HG02763 (cell line): ENCODE results near the gene KDM3B.
"Not testable (repeated sequence)": the region's sequence is repeated elsewhere in the genome, so short reads cannot be mapped to it uniquely, and the experiment has no call there.

Experiments used
- ATAC-seq: cut with Tn5 transposase; IDR thresholded peaks from one replicate; pipeline ENCODE4 v1.9.1; 2021; ENCODE audit warnings: mild to moderate bottlenecking, moderate library complexity; ENCODE audit not compliant: unreplicated experiment

Gene KDM3B

DNA sequence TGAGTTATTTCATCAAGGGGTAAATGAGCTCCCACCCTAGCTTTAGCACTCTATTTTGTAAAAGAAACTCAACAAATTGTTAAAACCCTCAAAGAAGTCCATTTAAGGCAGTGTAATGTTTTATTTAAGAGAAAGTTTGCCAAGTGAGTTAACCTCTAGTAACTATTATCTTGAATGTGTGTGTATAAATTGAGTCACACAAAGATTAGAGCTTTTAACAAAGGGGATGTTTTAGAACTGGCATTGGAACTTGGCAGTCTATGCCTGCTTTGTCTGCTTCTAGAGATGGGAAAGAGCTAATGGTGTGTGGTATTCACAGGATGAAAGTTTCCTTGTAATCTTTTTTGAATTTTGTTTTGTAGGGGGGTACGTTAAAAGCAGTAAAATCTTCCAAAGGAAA, 33.2 kb downstream of the KDM3B start:
- no peak for ATAC-seq

DNA sequence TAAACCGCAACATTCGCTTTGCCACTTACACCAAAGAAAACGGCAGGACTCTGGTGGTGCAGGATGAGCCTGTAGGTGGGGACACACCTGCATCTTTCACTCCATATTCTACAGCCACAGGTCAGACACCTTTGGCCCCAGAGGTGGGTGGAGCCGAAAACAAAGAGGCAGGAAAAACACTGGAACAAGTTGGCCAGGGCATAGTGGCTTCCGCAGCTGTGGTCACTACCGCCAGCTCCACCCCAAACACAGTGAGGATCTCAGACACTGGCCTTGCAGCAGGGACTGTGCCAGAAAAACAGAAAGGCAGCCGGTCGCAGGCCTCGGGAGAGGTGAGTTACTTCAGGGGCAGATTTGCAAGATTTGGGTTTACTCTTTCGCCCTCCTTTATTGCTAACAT, 33.8 kb downstream of the KDM3B start:
- no peak for ATAC-seq

DNA sequence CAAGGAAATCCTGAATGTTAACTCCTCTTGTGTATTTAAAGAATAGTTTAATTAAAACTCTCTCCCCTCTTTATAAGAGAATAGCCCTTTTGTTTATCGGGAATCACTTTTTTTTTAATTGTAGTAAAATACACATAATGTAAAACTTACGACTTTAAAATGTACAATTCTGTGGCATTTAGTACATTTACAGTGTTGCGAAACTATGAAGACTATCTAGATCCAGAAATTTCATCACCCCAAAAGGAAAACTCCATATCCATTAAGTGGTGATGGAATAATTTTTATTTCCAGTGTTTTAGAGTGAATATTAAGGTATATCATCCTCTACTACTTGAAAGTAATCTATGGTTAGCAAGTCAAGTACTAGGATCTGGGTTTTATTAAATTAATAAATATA, 36.8 kb downstream of the KDM3B start:
- ATAC-seq, result no peak

DNA sequence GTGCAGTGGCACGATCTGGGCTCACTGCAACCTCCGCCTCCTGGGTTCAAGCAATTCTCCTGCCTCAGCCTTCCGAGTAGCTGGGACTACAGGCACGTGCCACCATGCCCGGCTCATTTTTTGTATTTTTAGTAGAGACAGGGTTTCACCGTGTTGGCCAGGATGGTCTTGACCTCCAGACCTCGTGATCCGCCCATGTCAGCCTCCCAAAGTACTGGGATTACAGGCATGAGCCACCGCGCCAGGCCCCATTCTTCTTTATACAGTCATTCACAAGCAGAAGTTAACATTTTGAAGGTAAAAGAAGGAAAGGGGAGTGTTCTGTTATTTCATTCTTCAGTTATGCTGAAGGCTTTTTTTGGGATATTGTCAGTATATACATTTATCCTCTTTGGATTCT, 37.4 kb downstream of the KDM3B start:
- not testable (repeated sequence) for ATAC-seq

DNA sequence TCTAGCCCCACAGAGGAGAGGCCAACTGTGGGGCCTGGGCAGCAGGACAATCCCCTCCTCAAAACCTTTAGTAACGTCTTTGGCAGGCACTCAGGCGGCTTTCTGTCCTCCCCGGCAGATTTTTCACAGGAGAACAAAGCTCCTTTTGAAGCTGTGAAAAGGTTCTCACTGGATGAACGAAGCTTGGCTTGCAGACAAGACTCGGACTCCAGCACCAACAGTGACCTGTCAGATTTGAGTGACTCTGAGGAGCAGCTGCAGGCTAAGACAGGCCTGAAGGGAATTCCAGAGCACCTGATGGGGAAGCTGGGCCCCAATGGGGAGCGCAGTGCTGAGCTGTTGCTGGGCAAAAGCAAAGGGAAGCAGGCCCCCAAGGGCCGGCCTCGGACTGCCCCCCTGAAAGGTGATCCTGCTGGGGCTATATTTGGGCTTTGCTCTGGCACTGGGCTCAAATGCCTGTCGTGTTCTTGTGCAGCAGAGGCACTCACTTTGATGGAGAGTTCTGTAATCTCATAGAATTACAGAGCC, 39.4 kb downstream of the KDM3B start:
- ATAC-seq, result no peak

DNA sequence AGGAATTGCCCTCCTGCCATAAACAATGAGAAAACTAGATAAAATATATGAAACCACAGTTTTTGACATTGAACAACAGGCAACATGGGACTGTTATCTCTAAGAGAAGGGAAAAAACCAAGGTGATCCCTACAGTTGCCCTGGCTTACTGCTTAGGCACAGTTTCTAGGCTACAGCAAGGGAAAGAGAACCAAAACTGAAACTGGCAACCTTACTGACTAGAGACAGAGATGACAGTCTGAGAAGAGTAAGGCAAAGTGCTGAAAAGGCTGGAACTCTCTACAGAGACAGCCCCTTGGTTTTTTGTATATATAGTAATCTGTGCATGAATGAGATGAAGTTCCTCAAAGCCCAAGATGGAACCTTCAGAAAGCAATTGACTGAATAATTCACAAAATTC, 50.2 kb downstream of the KDM3B start:
- ATAC-seq, result no peak

DNA sequence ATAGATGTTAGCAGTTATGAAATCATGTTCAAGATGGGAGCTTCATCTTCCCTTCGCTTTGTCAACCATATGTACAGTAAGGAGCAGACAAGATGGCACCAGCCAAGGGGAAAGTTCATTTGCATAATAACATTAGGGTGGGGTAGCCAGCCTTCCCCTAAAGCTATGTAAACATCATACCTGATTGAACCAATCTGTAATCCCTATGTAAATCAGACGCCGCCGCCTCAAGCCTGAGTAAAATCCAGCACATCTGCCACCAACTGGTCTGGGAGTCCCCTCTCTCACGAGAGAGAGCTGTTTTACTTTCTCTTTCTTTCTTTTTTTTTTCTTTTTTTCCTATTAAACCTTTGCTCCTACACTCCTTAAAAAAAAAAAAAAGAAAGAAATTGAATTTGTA, 55.5 kb downstream of the KDM3B start:
- no peak for ATAC-seq

DNA sequence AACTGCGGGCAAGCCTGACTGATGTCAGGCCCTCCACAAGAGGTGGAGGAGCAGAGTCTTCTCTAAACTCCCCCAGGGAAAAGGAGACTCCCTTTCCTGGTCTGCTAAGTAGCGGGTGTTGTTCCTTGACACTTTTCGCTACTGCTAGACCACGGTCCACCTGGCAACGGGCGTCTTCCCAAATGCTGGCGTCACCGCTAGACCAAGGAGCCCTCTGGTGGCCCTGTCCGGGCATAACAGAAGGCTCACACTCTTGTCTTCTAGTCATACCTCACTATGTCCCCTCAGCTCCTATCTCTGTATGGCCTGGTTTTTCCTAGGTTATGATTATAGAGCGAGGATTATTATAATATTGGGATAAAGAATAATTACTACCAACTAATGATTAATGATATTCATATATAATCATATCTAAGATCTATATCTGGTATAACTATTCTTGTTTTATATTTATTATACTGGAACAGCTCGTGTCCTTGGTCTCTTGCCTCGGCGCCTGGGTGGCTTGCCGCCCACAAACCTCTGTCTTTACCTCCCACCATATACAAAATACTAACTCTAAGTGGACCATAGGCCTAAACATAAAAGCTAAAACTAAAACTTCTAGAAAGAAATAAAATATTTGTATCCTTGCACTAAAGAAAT, 58.6 kb downstream of the KDM3B start:
- ATAC-seq, result not testable (repeated sequence)

DNA sequence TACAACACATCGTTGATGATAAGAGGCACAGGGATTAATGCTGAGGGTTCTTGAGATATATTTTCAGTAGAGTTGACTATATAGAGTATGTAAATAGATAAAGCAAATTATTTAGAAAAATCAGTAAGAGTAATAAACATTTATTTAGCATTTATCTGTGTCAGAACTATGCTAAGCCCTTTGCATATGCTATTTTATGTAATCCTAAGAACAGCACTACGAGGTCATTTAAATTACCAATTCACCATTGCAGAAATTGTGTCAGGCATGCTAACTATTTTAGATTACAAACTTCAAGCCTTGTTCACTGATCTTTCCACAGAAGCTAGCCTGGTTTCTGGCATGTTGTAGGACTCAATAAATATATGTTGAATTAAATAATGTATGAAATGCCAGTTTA, 66.0 kb downstream of the KDM3B start:
- no peak for ATAC-seq

DNA sequence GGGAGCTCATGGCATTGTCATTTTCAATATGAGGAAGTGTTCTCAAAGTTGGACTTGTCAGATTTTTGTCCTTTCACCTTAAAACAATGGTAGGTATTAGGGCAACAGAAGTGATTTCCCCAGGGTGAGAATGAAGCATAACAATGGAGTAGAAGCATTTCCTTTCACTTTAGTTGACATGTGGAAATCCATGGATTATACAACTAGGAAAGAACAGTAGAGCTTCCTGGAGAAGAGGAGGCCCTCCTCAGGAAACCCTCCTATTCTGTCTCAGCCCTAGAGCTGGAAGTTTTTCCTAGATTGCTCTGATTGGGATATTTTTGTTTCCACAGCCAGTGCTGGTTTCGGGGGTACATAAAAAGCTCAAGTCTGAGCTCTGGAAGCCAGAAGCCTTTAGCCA, 72.6 kb downstream of the KDM3B start:
- ATAC-seq, result no peak

DNA sequence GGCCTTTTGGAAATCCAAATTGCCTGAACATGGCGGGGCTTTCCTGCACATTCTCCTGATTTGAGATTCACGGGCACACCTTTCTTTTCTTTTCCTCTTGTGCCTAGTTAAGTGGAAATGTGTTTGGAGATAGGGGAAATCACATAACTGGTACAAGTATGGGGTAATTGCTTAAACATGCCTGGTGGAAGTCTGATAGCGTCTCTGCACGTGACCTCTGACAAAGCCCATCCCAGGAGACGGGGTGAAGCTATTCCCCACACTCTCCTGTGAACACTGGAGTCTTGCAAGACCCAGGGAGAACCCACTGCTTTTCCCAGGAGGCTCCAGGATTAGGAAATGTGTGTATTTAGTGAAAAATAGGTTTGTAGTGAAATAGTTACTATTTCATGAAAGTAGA, 83.5 kb downstream of the KDM3B start:
- no peak for ATAC-seq

DNA sequence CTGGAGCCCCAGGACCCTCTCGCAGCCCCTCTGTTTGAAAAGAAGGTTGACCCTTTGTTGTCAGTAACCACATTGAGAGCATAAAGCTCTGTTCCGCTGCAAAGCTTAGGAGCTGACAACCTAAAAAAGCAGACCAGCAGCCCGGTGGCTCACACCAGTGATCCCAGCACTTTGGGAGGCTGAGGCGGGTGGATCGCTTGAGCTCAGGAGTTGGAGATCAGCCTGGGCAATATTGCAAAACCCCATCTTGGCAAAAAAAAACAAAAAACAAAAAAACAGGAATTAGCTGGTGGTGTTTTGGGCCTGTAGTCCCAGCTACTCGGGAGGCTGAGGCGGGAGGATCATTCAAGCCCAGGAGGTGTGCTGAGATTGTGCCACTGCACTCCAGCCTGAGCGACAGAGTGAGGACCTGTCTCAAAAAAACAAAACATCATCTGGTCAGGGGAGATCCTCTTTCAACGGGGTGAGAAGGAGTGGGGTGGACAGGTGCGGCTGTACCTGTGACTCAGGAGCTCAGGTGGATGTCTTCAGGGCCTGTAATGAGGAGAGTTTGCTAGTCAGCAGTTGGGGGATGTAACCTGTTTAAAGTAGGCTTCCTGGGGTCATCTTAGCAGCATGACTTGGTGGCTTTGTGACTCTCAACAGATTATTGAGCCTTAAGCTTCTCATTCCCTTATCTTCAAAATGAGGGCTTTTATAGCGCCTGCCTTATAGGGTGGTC, 85.7 kb downstream of the KDM3B start:
- ATAC-seq, result no peak

DNA sequence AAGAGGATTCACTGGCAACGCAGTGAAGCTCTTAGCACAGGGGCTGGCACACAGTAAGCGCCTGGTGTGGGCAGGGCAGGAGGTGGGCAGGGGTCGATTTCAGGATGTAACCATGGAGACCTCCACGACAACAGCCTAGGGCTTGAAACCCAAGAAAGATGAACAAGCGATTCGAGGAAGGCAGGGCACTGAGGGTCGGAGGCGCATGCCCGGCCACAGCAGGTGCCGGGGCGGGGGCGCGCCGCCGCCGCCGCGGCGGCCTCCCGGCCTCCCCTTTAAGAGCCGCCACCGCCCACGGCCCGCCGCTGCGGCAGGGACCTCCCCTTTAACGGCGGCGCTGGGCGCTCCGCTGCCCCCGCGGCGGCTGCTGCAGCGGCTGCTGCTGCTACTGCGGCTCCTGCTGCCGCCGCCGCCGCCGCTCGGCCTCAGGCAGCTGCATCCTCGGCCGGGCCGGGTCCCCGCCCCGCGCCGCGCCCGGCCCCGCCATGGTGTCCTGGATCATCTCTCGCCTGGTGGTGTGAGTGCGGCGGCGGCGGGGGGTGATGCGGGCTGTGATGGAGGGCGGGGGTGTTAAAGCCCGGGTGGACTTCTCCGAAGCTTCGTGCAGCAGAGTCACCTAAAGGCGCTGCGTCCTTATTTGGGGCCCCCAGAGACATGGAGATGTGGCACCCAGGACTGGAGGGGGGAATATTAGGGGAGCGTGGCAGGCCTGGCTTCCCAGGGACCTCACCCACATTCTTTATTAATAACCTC, 86.4 kb downstream of the KDM3B start, which contains the start of gene REEP2:
REEP2 (plus strand) TSS at position 334 of the 753 bp plus-strand sequence; CDS start at position 486, 152 bp downstream.
- peak; percentile 63 for ATAC-seq

DNA sequence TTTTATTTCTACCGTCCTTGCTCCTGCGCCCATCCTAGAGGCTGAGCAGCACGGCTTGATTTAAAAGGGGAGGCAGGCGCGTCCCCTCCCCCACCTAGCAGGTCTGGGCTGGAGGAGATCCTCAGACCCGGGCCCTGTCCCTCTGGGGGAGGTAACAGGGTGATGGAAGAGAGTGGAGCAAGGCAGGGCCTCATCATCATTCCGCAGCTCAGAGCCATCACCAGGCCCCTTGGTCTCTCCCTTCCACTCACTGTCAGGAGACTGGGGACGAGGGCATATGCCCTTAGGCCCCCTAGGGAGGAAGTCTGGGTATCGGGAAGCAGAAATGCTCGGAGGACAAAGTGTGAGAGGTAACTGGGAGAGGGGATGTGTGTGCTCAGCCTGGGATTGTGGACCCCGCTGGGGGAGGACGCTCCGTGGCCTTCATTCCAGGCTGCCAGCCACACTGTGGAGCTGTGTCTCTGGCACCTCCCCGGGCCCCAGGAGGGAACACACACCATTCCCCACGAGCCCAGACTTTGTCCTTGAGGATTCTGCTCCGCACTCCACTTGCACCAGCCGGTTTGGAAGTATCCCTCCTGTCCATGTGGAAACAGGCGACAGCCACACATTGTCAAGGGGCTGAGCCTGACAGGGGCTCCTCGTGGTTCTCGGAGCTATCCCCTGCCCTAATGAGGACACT, 87.1 kb downstream of the KDM3B start:
- ATAC-seq, result no peak

DNA sequence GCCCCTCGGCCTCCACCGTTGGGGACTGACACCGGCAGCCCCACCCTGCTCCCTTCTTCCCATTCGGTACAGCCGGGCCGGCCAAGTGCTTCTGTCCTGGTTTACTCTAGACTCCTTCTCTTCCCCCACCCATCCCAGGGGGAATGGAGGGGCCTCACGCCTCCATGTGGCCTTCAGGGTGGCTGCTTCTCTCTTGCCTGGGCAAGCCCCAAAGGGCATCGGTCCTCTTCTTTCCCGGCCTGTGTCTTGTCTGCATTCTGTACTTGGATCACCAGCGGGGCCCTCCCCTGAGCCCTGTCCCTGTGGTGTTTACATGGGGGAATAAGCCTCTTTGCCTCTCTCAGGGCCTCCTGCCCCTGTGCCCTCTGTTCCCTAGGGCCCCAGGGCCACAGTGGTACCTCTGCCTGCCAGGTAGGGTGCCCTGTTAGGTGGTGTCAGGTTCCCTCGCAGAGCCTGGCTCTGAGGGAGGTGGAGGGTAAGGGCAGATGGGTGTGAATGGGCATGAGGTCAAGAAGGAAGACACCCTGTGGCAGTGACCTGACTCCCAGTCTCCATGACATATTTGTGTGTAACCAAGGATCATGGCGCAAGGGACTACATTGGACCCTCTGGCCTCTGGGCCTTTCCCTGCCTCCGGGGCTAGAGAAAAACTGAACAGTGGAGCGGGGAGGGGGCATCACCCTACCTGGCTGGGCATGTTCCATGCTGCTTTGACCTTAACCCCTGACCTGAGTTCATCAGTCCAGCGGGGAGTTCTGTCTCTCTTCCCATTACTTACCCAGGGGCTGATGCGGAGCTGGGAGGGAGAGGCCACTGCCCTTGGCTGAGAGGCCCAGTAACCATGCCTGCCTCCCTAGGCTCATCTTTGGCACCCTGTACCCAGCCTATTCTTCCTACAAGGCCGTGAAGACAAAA, 87.9 kb downstream of the KDM3B start:
- no peak for ATAC-seq

DNA sequence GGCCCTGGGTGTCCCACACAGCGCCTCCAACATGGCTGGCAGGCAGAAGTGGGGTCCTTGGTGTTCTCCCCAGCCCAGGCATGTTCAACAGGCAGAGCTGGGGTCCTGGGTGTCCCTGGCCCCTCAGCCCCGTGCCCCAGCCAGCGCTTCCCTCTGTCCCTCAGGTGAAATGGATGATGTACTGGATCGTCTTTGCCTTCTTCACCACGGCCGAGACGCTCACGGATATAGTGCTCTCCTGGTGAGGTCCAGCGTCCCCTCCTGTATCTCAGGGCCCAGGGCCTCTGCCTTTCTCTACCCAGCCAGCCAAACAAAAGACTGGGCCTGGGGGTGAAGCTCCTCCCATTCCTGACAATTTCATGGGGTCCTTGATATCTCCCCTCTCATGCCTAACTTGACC, 88.7 kb downstream of the KDM3B start:
- ATAC-seq, result no peak

DNA sequence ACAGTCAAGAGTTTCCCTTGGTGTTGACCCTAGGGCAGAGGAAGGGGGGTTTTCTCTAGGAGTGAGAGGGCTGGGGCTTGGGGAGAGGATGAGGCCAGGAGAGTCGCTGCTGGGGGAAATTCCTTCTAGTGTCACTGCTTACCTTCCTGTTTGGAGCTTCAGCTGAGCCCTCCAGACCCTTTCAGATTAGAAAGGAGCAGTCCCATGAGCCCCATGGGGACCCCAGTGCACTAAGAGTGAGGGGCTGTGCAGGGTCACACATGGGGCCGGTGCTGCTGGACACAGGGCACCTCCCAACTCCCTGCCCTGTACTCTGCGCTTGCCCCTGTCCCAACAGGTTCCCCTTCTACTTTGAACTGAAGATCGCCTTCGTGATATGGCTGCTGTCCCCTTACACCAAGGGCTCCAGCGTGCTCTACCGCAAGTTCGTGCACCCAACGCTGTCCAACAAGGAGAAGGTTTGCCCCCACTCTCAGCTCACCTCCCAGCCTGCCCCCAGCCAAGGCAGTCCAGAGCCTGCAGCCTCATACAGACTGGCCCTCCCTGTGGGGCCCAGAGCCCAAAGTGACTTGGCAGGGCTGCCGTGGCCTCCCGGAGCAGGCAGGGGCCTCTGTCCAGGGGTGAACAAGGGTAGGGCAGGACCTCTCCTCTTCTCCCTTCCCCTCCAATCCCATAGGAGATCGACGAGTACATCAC, 91.7 kb downstream of the KDM3B start:
- ATAC-seq, result no peak

DNA sequence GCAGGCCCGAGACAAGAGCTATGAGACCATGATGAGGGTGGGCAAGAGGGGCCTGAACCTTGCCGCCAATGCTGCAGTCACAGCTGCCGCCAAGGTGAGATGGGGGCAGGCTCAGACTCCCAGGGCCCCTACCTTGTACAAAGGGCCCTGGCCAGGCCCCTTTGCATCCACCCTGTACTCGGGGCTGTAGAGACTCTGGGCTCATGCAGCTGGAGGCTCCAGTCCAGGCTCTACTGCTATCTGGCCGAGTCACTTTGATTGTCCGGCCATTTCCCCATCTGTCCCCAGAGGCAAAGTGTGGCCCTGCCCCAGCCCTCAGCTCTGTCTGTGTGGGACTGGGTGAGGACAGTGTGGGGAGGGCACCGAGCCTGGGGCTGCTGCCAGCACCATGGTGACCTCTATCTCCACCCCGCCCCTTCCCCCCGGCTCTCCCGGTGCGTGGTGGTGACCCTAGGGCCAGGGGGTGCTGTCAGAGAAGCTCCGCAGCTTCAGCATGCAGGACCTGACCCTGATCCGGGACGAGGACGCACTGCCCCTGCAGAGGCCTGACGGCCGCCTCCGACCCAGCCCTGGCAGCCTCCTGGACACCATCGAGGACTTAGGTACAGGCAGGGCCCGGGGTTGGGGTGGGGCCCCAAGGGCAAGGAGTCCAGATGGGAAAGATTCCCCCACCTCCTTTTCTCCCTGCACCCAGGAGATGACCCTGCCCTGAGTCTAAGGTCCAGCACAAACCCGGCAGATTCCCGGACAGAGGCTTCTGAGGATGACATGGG, 92.5 kb downstream of the KDM3B start:
- ATAC-seq, result no peak
